ENCODE results near the gene BBX.

DNA sequence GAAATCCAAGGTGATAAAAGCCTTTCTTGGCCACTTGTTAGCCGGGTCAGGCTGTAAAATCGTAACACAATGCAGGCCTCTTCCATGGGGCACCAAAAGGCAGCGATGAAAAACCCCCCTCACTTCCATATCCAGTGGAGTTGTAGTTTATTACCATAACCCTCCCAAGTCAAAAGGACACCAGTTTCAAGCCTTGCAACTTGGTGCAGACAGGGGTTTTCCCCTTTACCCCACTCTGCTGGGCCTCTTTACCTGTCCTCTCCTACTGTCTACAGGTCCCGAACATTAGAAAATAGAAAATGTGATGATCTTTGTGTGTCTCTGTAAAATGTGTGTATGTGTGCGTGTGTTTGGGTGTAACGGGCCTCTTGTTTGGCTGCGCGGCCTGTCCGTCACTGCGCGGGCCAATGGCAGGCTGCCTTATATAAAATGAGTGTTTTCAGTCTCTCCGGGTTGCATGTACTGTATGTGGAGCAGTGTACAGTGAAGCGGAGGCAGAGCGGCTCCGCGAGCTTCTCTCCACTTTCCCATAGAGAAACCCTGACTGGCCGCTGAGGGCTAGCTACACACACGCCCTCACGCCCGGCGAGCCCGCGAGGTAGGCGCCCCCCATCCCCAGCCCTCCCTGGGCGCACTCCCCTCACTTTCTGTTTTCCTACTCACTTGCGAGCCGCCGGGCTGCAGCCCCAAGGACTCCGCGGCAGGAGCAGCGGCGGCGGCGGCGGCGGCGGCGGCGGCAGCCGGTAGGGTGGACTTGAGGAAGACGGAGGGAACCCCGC lies at the start of gene BBX:
- TF ChIP-seq RCOR1 (IDR thresholded peaks at IDR 0.05; ENCODE audit: insufficient replicate concordance, low read length) (no peak), POLR2A (IDR thresholded peaks at IDR 0.05; ENCODE audit: low read depth, low read length) (no peak), MAZ (IDR thresholded peaks at IDR 0.05; ENCODE audit: borderline replicate concordance, low read depth, low read length) (no peak), MXI1 (IDR thresholded peaks at IDR 0.05; ENCODE audit: borderline replicate concordance, low read depth, low read length) (0 out of 2 replicates have a peak, but pooled peaks have one; percentile 21)
- TF ChIP-seq, protein P1, sequence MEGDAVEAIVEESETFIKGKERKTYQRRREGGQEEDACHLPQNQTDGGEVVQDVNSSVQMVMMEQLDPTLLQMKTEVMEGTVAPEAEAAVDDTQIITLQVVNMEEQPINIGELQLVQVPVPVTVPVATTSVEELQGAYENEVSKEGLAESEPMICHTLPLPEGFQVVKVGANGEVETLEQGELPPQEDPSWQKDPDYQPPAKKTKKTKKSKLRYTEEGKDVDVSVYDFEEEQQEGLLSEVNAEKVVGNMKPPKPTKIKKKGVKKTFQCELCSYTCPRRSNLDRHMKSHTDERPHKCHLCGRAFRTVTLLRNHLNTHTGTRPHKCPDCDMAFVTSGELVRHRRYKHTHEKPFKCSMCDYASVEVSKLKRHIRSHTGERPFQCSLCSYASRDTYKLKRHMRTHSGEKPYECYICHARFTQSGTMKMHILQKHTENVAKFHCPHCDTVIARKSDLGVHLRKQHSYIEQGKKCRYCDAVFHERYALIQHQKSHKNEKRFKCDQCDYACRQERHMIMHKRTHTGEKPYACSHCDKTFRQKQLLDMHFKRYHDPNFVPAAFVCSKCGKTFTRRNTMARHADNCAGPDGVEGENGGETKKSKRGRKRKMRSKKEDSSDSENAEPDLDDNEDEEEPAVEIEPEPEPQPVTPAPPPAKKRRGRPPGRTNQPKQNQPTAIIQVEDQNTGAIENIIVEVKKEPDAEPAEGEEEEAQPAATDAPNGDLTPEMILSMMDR (conservative IDR thresholded peaks at IDR 0.05; ENCODE audit: low read depth, low read length) = no peak

All from IMR-90 (cell line).